HG03159 (cell line): Measurements from ENCODE around the gene GALNTL6.
"Not testable (repeated sequence)": the region's sequence is repeated elsewhere in the genome, so short reads cannot be mapped to it uniquely, and the experiment has no call there.

Experiments
- ATAC-seq: cut with Tn5 transposase; IDR thresholded peaks from one replicate; pipeline ENCODE4 v1.9.1; 2021; ENCODE audit warnings: mild to moderate bottlenecking, moderate library complexity; ENCODE audit not compliant: unreplicated experiment

The GALNTL6 gene

DNA sequence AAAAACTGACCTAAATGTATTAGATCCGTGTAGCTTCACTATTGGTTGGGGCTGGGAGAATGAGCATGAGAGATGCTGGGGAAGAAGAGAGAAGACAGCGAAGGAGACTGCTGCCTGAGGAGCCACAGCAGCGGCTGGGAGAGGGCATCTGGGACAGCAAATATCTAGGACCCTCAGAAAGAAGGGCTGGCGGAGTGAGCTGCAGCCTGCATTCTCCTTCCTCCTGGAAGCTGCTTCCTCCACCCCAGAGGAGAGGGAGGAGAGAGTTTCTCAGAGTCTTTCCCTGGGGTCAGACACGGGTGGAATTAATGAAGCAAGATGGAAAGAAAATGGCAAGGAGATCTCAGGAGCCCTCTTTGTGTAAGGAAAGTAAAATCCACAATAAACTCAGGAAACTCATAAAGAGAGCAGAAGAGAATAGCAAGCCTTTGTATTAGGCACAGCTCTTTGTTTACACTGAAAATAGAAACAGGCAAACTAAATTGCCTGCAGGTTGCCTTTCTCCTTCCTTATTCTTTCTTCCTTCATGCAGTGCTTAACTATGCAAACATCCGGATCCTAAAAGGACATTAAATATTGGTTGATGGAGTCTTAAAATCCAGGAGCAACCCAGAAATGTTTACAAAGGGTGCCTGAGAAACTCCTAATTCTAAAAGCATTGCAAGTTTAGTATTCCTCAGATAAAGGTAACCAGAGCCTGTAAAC lies 1225.1 kb downstream of the GALNTL6 start:
- no peak for ATAC-seq

DNA sequence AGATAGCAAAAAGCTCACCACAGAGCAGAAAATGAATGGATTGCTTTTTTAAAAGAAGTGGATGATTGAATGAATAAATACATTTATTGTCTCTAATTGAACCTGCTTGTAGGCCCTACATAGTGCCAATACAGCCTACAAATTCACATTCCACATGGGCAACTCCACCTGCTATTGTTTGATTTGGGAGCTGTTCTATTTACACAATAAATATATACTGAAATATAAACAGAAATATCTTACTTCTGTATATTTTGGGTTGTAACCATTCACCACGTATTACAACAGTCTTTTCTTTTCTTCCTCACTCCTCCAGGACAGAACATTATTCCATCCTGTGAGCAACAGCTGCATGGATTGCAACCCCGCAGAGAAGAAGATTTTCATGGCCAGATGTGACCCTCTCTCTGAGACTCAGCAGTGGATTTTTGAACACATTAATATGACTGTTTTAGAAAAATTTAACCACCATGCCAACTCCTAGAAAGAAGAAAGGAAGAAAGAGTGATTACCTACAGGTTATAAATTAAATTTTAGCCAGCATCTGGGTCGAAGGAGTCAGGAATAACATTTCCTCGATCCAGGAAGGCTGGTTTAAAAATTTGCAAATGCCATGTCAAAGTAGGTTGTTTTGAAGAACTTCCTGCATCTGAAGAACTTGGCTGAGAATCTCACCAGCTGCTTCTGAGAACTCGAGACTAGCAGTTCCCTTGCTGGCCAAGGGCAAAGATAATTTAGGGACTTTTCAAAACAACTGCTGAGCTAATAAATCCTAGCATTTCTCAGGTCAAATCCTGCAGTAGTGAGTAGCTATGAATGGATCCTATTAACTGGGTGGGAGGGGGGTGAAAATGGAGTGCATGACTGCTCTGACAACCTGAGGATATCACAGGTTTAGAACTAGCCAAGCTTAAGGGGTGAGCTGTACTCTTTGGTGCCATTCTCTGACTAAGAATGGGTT lies 1226.7 kb downstream of the GALNTL6 start:
- ATAC-seq, result no peak

DNA sequence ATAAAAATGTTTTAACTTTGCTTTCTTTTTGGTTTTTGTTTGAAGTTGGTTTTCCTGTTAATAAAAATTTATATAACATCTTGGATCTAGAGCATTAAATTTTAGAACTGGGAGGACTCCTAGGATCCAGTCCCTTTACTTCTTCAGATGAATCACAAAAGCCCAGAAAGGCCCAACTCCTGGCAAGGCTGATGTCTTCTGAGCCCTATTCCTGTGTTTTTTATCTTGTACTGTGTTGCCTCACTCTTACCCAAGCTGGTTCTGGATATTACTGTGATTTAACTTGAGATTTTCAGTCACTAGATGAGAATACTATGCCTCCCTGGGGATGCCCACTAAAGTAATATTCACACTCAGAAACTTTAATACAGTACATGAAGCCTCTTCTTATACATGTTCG lies 1228.3 kb downstream of the GALNTL6 start:
- ATAC-seq, result no peak

DNA sequence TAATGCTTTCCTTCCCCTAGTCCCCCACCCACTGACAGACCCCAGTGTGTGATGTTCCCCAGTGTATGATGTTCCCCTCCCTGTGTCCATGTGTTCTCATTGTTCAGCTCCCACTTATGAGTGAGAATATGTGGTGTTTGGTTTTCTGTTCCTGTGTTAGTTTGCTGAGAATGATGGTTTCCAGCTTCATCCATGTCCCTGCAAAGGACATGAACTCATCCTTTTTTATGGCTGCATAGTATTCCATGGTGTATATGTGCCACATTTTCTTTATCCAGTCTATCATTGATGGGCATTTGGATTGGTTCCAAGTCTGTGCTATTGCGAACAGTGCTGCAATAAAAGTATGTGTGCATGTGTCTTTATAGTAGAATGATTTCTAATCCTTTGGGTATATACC lies 1228.9 kb downstream of the GALNTL6 start:
- ATAC-seq, result not testable (repeated sequence)

DNA sequence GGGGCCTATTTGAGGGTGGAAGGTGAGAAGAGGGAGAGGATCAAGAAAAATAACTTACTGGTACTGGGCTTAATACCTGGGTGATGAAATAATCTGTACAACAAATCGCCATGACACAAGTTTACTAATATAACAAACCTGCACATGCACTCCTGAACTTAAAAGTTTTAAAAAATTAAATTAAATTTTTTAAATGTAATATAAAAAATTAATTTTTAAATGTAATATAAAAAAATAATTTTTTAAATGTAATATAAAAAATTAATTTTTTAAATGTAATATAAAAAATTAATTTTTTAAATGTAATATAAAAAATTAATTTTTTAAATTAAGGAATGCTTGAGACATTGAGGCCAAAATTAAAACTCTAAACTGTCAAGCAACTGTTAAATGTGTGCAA lies 1231.1 kb downstream of the GALNTL6 start:
- no peak for ATAC-seq

DNA sequence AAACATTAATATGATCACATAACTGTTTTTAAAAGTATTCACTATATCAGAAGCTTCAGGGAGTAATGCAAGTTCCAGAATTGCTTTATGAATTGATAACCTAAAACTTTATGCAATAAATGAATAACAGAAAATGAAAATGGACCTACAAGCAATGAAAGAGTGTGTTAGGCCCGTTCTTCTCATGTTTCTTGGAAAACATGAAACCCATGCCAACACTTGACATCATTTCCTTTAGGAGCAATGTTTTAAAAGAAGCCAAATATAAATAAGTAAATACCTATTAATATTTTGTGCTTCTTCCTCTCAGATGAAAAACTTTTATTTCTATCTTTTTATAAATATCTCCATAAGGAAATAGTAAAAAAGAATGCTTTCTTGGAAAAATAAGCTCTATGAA lies 1232.4 kb downstream of the GALNTL6 start:
- ATAC-seq, result no peak

DNA sequence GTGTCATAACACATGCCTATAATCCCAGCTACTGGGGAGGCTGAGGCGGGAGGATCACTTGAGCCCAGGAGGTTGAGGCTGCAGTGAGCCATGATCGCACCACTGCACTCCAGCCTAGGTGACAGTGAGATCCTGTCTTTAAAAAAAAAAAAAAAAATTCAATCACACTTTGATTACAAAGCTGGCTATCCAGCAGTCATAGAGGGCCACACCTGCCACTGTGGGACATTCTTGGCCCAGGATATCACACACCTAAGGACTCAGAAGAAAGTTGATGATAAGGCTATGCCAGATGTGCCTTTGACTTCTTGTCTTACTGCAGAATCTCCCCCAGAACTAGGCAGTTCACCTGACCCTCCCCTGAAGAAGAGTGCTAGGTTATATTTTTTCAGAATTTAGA lies 1232.9 kb downstream of the GALNTL6 start:
- no peak for ATAC-seq

DNA sequence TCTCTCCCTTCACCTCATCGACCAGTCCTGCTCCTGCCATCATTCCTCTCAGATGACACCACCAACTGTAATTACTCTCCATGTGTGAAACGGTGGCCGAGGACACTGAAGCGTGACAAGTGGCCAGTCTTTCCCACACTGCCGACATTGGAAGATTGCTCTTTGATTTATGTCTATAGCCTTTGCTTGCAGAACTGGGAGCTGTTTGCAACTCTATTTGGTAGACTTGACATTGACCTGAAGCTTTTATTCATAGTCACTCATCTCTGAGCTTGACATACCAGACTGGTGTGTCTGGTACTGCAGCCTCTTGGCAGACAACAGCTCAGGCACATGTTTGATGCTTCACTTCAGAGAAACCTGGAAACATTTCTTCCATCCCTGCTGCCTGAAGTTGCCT lies 1233.6 kb downstream of the GALNTL6 start:
- ATAC-seq, result no peak

DNA sequence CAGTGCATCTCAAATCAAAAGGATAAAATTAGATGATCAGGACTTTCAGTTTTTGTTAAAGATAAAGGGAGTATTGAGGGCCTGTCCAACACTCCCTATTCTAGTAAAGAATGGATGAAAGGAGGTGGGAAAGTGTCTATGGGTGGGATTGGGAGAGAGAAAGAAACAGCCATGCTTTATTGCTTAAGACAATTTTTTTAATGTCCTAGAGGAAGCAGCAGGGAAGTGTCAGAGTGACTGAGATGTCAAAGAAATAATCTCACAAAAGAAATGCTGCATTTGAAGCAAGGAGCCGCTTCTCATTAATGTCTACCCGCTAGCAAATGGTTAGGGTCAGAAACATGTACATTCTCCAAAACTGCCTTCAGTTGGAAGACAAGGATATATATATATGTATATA lies 1238.0 kb downstream of the GALNTL6 start:
- no peak for ATAC-seq

DNA sequence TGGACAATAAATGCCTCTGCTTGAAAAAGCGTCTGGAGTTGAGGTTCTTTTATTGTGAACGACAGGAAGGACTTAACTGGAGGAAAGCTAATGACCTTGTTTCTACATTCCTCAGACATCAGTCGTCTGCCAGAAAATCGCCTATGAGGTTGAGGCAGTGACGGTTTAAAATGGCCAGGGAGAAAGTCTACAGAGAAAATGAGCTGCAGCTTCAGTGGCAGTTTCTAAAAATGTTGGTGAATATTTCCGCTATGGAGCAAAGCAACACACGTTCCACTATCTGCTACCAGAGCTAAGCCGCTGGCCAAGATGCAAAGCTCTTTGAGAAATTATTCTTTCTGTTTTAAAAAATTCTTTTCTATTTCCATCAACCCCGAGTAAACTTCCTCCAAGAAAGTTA lies 1238.5 kb downstream of the GALNTL6 start:
- no peak for ATAC-seq

DNA sequence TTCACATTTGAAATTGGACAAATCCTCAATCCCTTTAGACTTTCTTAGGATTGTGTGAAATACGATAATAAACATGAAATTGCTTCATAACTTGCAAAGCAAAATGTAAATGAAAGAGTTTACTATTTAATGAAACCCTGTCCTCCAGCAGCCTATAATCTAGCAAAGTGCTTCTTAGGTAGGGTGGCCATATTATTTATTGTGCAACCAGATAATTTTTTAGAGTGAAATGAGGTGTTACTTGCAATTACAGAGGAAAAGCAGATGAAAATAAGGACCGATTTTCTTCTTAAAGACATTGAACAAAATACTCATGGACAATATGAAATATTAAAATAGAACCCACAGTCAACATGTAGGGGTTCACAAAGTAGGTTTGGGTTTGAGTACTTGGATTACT lies 1239.2 kb downstream of the GALNTL6 start:
- ATAC-seq, result no peak

DNA sequence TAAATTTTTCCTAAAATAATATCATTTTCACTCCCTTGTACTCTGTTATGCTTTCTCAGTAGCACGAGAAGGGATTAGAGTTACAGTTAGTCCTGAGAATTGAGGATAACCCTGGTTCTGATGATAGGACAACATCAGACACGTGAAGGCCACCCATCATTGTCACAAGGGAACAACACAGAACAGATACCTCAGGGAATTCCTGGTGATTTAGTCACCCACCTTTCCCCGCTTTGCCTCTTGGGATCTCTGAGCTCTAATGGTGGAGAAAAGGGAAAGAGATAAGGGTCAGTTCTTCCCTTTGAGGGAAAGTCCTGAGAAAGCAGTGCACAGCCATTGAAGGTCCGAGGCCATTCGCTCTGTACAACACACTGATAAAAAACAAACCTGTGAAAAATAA lies 1243.1 kb downstream of the GALNTL6 start:
- ATAC-seq, result no peak

DNA sequence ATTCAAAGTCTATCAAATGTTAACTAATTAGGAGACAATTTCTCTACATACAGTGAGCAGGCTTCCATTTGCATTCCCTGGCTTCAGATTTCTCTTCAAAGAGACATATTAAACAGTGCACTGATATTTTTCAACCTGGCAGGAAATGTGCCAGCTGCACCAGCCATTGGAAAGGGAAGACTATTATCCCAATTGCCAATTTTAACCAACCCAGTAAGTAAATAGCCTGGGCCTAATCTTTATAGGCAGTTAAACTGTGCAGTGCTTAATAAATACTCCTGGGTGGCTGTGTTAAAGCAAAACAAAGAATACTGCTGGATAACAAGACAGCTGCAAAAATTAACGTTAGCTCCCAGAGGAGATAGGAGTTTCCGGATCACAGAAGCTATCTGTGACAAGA lies 1243.5 kb downstream of the GALNTL6 start:
- ATAC-seq, result no peak

DNA sequence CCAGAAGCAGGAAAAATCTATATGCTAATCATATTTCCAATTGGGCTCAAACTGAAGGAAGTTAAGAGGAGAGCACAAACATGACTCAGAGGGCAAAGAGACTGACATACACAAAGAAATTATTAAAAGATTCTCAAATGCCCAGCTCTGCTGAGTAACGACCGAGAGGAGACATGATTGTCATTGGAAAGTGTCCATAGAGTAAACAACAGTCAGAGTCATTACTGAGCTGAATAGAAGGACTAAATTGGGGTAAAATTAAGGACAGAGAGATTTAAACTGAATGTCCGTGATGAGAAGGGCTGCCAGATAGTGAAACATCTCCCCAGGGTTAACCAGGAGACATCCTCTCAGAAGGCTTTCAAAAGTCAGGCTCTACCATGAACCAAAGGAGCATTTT lies 1244.2 kb downstream of the GALNTL6 start:
- no peak for ATAC-seq

DNA sequence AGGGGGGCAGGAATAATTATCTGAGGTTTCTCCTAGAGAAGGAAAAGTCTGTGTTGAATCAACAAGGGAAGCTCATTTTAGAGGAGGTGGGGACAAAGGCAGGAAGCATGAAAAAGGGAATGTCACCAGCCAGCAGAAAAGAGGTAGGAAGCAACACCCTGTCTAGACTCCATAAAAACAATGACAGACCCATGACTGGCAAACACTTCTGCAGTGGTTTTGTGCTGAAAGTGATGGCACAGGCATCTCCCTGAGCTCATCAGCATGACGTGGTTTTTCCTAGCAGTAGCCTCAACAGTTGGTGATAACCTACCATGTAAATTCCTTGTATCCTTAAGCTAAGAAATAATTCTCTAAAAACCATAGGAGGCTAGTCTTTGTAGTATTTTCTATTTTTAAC lies 1244.7 kb downstream of the GALNTL6 start:
- no peak for ATAC-seq

DNA sequence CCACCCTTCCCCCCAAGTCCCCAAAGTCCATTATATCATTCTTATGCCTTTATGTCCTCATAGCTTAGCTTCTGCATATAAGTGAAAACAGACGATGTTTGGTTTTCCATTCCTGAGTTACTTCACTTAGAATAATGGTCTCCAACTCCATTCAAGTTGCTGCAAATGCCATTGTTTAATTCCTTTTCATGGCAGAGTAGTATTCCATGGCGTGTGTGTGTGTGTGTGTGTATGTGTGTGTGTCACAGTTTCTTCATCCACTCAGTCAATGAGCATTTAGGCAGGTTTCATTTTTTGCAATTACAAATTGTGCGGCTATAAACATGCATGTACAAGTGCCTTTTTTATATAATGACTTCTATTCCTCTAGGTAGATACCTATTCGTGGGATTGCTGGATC lies 1248.0 kb downstream of the GALNTL6 start:
- ATAC-seq, result no peak

DNA sequence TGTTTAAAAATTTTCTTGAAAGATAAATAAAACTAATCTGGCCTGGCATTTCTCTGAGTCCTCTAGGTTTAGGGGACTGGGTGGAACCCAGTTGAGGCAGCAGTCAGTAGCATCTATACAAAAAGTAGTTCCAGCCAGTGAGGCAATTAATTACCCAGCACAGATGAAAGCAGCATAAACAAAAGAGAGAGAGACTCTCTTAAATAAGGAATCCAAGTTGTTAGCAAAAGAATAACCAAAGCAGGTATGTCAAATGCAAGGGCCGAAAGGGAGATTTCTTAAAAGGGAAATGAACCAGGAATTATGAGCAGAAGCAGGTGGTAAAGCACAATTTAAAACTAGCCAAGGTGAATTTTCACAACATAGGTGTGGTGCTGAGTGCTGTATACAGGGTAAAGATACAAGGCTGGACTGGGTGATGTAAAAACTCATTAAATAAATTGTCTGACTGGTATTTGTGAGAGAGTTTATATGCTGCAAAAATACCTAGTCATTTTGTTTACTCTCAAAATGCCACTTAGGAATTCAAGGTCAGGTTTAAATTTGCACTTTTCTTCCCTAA lies 1260.8 kb downstream of the GALNTL6 start:
- no peak for ATAC-seq

DNA sequence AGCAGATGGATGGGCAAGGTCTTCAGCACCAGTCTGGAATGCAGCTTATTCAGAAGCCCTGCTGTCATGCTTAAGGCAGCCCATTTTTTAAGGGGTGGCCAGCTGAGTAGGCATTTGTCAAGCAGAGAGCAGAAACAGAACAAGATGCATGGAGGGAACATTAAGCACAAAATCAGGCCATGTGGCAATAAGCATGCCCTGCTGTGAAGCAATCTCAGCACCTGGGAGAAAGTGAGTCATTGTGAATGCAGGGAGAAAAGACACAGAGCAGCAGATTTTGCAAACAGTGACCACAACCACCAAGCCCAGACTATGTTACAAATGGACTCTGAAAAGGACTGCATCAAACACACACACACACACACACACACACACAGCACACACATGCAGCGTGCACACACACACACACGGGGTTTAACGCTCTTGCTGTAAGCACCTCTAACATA lies 1261.3 kb downstream of the GALNTL6 start:
- no peak for ATAC-seq

DNA sequence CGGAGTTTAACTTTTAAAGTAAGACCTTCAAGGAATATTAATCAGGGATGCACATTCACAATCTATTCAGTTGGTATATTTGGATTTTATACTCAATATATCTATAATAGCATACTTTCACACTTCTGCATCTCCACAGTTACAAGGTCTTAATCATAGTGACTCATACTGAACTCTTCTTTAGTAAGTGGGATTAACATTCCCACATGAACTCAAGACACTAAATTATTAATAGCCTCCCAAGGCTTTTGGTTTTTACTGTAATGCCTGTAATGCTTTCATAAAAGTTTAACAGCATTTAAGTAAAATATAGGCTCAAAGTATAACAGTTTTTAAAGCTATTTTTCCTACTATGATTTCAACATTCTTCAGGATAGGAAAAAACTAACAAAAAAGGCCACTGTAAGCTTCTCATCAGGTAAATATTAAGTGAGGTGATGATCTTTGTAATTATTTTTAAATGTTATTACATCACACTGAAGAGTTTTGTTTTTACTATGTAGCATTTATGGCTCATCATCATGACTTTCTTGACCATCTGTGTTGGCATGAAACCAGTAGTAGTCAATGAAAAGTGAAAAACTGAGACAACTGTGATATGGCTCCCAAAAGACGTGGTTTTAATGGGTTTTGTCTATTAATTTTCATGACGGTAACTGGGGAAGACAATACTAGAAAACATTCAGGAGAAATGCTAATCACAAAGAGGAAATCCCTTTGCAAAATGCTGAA lies 1263.9 kb downstream of the GALNTL6 start:
- no peak for ATAC-seq

DNA sequence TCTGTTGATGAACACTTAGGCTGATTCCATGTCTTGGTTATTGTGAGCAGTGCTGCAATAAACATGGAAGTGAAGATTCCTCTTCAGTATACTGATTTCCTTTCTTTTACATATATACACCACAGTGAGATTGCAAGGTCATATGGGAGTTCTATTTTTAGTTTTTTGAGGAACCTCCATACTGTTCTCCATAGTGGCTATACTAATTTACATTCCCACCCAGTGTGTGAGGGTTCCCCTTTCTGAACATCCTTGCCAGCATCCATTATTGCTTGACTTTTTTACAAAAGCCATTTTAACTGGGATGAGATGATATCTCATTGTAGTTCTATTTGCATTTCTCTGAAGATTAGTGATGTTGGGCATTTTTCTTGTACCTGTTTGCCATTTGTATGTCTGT lies 1274.9 kb downstream of the GALNTL6 start:
- ATAC-seq, result no peak
